Nephron progenitor cell (in vitro differentiated cells): ENCODE data around the gene FASTK.

Source experiments
- DNase-seq: peaks from one replicate; pipeline ENCODE4 v3.0.0; 2021
- H3K27ac Mint-ChIP-seq: 2 replicates; pipeline ENCODE4 v1.8.0; 2021; ENCODE audit warnings: mild to moderate bottlenecking, moderate library complexity, mixed read lengths
- H3K27me3 Mint-ChIP-seq: 2 replicates; pipeline ENCODE4 v1.8.0; 2021; ENCODE audit warnings: mild to moderate bottlenecking, low read depth, mixed read lengths; ENCODE audit not compliant: poor library complexity
- H3K36me3 Mint-ChIP-seq: 2 replicates; pipeline ENCODE4 v1.8.0; 2021; ENCODE audit warnings: low read depth, mixed read lengths
- H3K4me1 Mint-ChIP-seq: 2 replicates; pipeline ENCODE4 v1.8.0; 2021; ENCODE audit warnings: mixed read lengths
- H3K4me3 Mint-ChIP-seq: 2 replicates; pipeline ENCODE4 v1.8.0; 2021; ENCODE audit warnings: mild to moderate bottlenecking, moderate library complexity, mixed read lengths
- H3K9me3 Mint-ChIP-seq: 2 replicates; pipeline ENCODE4 v1.8.0; 2021; ENCODE audit warnings: mild to moderate bottlenecking, moderate library complexity, mixed read lengths
- CTCF ChIP-seq: fragments of 200-600 bp; sonication (generic); IDR thresholded peaks from 2 replicates; pipeline ENCODE4 v1.5.0; 2021; ENCODE audit warnings: antibody characterized with exemption

FASTK gene

DNA sequence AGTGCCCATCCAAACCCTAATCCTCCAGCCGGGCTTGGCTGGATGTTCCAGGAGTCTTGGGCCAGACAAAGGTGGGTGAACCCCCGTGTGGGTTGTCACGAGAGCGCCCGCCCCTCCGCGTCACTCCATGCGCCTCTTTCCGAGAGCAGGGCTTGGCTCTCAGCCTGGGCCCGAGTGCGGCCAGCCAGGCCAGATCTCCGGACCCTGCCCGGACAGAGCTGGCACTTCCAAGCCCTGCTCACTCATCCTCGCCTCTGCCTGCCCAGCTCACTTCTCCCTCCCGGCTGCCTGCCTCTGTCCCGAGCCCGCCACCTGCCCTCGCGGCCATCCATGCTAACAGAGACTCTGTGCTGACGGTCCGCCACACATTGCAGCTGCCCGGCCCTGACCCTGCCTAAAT lies 40.3 kb upstream of the FASTK start:
- Mint-ChIP-seq H3K27me3 (peaks cover 47% of the 10 kb centered on the region), H3K36me3 (peaks cover 47% of the 10 kb centered on the region)

GRCh38 chr7:151119902-151120301 lies 39.3 kb upstream of the FASTK start:
- Mint-ChIP-seq H3K27me3 (peaks cover 42% of the 10 kb centered on the region), H3K9me3 (no peaks in the 10 kb centered on the region), H3K27ac (no peak overlapping the region), H3K36me3 (peaks cover 47% of the 10 kb centered on the region), H3K4me3 (no peak overlapping the region), H3K4me1 (peaks cover 18% of the 10 kb centered on the region)
- TF ChIP-seq CTCF: no peak
- no peak for DNase-seq

More for the DNA sequence above, 40.3 kb upstream of the FASTK start:
- no peak for TF ChIP-seq CTCF
- DNase-seq: no peak
- Mint-ChIP-seq H3K27ac (peak overlapping the region; percentile 45), H3K4me1 (peaks cover 25% of the 10 kb centered on the region), H3K9me3 (no peaks in the 10 kb centered on the region), H3K4me3 (no peak overlapping the region)

DNA sequence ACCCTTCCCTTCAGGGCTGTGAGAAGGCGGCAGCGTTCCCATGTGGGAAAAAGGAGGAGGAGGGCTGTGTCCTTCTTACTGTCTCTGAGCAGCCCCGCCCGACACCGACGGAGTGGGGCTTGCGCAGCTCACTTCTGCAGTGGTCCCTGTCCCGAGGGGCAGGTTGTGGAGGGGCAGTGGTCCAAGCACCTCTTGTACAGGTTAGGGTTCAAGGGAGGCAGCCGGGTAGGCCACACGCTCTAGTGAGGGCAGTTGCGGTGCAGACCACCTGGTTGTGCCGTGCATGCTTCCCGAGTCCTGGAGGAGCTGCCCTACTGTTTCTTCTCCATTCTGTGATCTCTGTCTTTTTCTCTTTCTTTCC lies 38.4 kb upstream of the FASTK start:
- no peak overlapping the region for H3K27ac Mint-ChIP-seq
- H3K9me3 Mint-ChIP-seq: no peaks in the 10 kb centered on the region
- peaks cover 41% of the 10 kb centered on the region for H3K36me3 Mint-ChIP-seq
- no peak for DNase-seq
- peaks cover 12% of the 10 kb centered on the region for H3K4me1 Mint-ChIP-seq
- H3K4me3 Mint-ChIP-seq: no peak overlapping the region
- TF ChIP-seq CTCF: no peak
- H3K27me3 Mint-ChIP-seq: peaks cover 37% of the 10 kb centered on the region

DNA sequence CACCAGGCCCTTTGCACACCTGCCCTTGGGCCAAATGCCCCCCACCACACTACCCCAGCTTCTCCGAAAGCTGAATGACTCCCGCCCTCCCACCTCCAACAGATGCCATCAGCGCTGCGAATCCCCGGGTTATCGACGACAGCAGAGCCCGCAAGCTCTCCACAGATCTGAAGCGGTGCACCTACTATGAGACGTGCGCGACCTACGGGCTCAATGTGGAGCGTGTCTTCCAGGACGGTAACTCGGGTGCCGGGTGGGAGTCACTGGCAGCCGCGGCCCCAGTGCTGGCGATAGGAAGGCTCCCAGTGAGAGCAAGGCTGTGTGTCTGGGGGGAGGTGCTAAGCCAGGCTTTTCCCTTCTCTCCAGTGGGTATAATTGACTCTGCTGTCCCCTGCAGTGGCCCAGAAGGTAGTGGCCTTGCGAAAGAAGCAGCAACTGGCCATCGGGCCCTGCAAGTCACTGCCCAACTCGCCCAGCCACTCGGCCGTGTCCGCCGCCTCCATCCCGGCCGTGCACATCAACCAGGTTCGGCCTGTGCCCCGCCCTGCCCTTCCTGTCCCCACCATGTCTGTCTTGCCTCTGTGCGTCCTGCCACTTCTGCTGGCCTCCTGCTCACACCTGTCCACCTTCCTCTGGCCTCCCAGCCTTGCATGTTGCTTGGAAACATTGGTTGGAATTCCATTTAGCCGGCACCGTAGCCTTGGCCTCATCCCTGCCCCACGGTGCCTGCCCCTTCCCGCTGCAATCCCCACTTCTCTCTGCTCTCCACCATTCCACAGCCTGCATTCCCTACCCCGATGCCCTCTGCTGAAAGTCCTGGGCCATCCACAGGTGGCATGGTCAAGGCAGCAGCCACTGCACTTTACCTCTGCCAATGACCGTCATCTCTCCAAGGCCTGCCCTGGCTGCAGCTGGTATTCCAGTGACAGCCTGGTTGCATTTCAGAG lies 37.8 kb upstream of the FASTK start:
- Mint-ChIP-seq H3K36me3 (peaks cover 34% of the 10 kb centered on the region), H3K27ac (no peak overlapping the region), H3K9me3 (no peaks in the 10 kb centered on the region), H3K27me3 (peaks cover 40% of the 10 kb centered on the region), H3K4me3 (no peak overlapping the region), H3K4me1 (peaks cover 13% of the 10 kb centered on the region)
- TF ChIP-seq CTCF: no peak
- DNase-seq: no peak

- Mint-ChIP-seq H3K9me3 (no peaks in the 10 kb centered on the region), H3K27me3 (peaks cover 47% of the 10 kb centered on the region), H3K4me3 (no peak overlapping the region), H3K27ac (no peak overlapping the region), H3K4me1 (peaks cover 21% of the 10 kb centered on the region), H3K36me3 (peaks cover 32% of the 10 kb centered on the region)
- no peak for TF ChIP-seq CTCF
- no peak for DNase-seq
Observed at GRCh38 chr7:151117565-151117964, 37.0 kb upstream of the FASTK start.
